ENCODE measurements around the gene CBLN3.

CBLN3 gene

DNA sequence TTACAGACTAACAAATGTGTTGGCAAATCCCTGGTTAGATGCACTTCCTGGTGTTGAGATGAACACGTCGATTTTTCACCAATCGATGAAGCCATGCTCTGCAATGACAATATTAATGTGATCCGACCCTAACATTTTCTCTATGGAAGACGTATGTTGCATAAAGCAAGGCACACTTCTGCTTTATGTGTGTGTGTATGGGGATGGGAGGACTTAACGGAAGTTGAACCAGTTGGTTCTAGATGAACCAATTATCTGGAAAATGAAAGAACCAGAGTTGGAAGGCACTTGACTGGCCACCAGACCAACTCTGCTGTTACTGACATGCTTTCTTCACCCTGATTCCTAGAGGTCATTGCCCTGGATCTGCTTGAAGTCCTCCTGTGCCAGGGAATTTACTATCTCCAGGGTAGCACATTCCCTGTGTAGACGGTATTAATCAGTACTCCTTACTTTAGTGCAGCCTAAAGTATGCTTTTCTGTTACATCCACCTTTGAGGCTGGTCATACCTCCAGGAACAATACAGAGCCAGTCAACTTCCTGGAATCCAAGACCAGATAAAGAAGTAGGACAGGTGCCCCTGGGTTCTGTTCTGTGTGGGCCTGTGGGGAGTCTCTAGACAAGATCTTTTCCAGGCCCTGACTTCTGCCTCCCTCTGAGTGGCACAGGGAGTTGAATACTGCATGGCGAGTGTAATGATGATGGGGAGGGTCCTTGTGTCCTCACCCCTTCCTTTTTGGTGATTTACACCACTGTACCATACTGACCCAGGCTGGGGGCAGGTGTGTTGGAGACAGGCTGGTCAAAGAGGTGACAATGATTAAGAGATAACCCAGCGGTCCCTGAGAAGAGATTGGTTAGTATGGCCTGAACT, 9.0 kb upstream of the CBLN3 start:
- DNase-seq: no peak

DNA sequence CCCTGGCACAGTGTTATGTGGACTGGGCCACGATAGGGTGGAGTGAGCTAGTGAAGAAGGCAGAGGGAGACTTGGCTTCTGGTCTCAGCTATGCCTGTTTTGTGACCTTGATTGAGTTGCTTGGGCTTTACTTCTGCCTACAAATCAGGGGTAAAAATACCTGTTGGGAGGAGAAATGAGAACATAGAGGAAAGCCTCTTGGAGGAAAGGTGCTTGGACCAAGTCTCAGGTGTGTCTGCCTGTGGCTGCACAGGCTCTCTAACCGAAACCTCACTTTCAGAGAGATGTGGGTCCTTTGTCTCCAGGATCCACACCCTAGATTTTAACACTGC, 8.2 kb upstream of the CBLN3 start:
- no peak for DNase-seq

- DNase-seq: no peak
These were observed 7.7 kb upstream of the CBLN3 start for GRCh38 chr14:24437020-24437735.

DNA sequence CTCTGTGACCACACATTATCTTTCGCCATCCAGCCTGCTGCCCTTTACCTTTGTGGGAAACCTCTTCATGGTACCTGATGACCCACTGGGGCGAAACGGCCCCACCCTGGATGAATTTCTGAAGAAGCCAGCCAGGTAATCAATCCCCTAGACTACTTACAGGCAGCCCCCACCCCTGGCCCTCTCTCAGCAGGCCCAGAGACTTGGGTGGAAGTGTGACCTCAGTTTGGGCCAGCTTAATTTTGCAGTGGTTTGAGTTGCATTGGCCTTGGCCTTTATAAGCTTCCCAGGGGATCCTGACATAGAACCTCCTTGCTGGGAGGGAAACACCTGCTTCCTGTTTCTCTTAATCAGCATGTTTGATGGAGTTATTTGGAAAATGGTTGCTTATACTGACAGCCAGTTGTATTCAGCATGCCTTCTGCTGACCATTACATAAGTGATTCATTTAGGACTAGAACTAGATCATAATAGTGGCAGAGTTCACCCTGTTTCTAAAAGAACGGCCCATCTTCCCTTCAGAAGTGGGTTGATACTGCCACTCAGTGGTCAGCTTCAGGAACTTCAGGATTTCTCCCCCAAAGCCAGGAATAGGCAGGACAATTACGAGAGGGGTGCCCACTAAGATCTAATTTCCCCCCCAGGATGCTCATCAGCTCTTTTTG, 7.0 kb upstream of the CBLN3 start:
- peak; percentile 56 for DNase-seq

GRCh38 chr14:24435998-24436354, 6.5 kb upstream of the CBLN3 start:
- DNase-seq: no peak

GRCh38 chr14:24435192-24435810, 5.8 kb upstream of the CBLN3 start:
- no peak for DNase-seq

DNA sequence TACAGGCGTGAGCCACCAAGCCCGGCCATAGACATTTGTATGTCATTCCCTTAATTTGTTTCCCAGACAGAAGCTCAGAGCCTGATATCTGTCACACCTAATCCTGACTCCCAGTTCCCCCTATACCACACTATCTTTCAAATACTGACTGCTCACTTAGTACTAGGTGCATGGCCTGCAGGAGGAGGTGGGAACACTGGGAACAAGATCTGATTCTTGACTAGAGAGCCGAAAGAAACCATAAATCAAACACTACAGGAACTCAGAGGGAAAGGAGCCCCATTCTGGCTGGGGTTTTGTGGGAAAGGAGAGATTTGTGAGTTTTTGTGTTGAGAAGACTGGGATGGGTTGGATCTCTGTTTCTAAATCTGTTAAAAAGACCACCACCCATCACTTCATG, 5.2 kb upstream of the CBLN3 start:
- DNase-seq: no peak

DNA sequence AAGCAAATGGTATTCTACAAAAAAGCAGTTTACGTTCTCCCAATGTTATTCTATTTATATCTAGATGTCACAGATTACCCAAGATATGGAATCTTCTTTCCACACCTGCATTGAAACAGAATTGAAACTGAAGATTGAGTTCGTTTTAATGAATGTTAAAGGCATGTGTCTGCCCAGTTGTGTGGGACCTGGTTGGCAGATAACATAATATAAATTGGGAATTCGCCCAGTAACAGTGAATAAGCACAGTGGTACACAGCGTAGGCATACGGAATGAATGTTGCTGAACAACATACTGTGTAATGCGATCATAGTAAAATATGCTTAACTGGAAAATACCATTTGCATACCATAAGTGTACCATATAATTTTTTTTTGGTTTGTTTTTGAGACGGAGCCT, 4.6 kb upstream of the CBLN3 start:
- no peak for DNase-seq

DNA sequence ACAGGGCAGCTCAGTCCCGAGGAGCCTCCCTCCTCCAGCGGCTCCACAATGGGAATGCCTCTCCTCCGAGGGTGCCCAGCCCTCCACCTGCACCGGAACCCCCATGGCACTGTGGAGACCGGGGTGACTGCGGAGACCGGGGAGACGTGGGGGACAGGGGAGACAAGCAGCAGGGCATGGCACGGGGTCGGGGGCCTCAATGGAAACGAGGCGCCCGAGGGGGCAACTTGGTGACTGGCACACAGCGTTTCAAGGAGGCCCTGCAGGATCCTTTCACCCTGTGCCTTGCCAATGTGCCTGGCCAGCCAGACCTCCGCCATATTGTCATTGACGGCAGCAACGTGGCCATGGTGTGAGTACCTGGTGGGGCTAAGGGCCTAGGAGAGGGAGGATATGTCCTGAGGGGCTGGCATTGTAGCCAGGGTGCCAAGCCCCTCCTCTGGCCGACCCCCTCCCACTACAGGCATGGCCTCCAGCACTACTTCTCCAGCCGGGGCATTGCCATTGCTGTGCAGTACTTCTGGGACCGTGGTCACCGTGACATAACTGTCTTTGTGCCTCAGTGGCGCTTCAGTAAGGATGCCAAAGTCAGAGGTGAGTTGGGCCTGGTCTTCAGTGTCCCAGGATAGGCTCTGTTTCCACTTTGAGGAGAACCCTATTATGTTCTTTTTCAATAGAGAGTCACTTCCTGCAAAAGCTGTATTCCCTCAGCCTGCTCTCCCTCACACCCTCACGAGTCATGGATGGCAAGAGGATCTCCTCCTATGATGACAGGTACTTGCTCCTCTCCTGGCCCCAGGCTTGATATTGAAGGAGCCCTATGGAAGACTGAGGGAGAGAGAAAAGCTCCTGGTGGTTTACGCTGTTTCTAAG, 3.0 kb upstream of the CBLN3 start:
- no peak for DNase-seq

- peak; percentile 92 for DNase-seq
These were observed 2.2 kb upstream of the CBLN3 start for GRCh38 chr14:24431569-24432258.

- DNase-seq: no peak
These were observed 1.5 kb upstream of the CBLN3 start for GRCh38 chr14:24430682-24431568.

- DNase-seq: peak; percentile 48
These were observed 744 bp upstream of the CBLN3 start for GRCh38 chr14:24430143-24430681.

GRCh38 chr14:24428628-24429394, 657 bp downstream of the CBLN3 start:
- DNase-seq: no peak

DNA sequence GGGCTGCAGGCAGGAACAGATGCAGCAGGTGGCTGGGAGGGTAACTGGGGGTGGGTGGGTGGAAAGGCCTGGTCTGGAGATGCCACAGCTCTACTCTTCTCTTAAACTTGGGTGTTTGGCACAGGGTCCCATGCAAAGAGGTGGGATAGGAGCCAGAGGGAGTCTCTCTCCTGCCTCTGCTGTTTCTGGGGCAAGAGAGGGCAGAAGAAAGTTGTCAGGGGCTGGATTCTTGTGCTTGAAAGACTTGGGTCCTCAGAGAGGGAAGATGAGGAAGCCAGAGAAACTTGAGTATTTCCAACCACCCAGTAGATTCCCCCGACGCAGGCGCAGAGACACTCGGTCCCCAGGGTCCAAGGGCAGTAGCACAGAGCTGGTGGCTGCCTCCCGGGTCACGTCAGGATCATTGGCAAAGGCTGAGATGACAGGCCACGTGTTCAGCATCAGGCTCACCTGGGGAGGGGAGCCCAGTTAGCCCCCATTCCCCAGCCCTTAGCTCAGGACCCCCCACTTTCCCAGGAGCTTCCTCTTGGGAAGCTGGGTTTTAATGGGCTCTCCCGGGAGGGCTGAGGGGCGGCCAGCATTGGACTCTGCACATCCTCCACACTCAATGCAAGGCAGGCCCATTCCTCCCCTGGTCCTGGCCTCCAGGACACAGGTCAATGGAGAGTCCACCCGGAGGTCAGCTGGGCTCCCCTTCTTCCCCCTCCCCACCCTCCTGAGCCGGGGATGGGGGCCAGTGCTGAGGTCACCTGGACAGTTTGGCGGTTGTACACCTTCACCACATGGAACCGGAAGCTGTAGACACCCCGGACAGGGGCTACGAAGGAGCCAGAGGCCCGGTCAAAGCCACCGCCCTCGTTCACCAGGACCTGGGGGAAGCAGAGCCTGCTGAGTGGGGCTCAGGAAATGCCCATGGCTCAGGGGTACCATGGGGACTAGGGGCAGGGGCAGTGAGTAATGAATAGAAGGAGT, 1.6 kb downstream of the CBLN3 start:
- no peak for DNase-seq

DNA sequence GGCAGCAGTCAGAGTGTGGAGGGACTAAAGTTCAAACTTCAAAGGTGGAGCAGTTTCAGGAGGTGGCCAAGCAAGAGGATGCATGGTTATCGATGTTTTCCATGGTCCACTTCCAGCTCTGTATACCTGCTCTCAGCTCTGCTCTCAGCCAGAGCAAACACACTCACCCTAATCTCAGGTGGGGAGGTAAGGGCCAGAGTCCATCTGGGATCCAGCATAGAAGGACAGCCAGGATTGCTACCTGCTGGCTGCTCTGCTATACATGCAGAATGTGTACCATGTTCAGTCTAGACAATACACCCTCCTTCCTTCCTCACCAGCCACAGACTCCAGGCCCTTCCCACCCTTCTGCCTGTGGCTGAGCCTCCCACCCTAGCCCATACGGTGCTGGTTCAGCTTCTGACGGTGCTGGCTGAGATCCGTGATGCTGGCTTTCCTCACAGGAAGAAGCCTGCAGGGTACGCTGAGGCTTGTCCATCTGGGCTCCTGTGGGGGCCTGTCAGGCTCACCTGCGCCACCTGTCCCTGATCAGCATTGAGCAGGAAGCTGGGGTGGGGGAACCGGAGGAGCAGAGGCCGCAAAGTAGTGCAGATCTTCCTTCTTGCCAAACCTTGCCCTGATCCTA, 2.4 kb downstream of the CBLN3 start:
- no peak for DNase-seq

DNA sequence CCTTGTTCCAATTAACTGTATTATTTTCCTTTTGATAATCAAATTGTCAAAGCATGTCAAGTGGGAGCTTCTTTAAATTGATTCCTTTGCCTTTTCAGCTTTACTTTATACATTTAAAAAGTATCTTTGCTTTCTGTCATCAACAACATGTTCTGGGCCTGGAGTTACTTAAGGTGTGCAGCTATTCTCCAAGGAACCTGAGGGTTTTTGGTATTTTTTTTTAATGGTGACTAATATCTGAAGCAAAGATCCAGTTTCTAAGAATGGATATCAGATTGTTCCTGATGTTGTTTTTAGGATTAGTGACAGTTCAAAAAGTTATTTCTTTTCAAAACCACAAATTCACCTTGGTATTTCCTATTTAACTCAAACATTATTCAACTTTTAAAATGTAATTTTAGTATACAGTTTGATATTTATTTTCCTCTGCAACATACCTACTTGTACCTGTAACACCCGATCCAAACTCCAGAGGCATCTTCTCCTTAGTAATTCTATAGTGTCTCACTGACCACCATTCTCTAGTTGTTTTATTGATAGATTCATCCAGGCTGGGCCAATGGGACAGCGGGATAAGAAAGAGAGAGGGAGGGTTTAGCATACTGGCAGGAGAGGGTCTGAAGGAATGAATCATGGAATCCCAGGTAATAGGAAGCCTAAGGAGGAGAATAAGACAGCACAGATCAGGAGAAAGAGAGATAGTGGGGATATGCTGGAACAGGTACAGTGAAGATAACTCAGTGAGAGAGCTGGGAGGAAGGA, 3.1 kb downstream of the CBLN3 start:
- DNase-seq: no peak

- DNase-seq: peak; percentile 39
These were observed 3.8 kb downstream of the CBLN3 start for GRCh38 chr14:24425704-24426103.

All from NCI-H345 (cell line).